Activated CD4-positive, alpha-beta T cell treated with anti-CD3 and anti-CD28 coated beads, Interleukin-2, Interleukin-4, amounts not matched to agents 100 ng/mL and 50 ng/mL, durations not matched to agents 16 hours and 8 hours (primary cell): ENCODE data around the gene DDB1.

Experiments
- DNase-seq: peaks from one replicate; pipeline ENCODE4 v3.0.0-alpha.2; 2020; ENCODE audit warnings: low spot score

The DDB1 gene

GRCh38 chr11:61294717-61295595, 37.9 kb downstream of the DDB1 start, which contains the start of gene VWCE:
Gene VWCE, minus strand, starts transcription at chr11:61295316. Its CDS starts 279 bp downstream, at chr11:61295037.
- peak; percentile 76 for DNase-seq

GRCh38 chr11:61293867-61294716, 38.8 kb downstream of the DDB1 start:
- peak; percentile 22 for DNase-seq

- no peak for DNase-seq
Observed at GRCh38 chr11:61292356-61292755, 40.5 kb downstream of the DDB1 start.

- no peak for DNase-seq
Observed at GRCh38 chr11:61290905-61291690, 41.8 kb downstream of the DDB1 start.

GRCh38 chr11:61287338-61287977, 45.4 kb downstream of the DDB1 start:
- DNase-seq: no peak

GRCh38 chr11:61283613-61284012, 49.3 kb downstream of the DDB1 start:
- no peak for DNase-seq

- DNase-seq: peak; percentile 38
Observed at GRCh38 chr11:61281581-61282250, 51.2 kb downstream of the DDB1 start.

GRCh38 chr11:61280883-61281580, 51.9 kb downstream of the DDB1 start:
- DNase-seq: no peak

- DNase-seq: no peak
Observed at GRCh38 chr11:61279934-61280659, 52.8 kb downstream of the DDB1 start.

- no peak for DNase-seq
Observed at GRCh38 chr11:61278001-61278470, 54.9 kb downstream of the DDB1 start.

- DNase-seq: no peak
Observed at GRCh38 chr11:61277186-61278000, 55.5 kb downstream of the DDB1 start.

GRCh38 chr11:61275191-61275590, 57.7 kb downstream of the DDB1 start:
- no peak for DNase-seq

GRCh38 chr11:61274084-61274483, 58.8 kb downstream of the DDB1 start:
- DNase-seq: no peak

GRCh38 chr11:61273178-61274078, 59.5 kb downstream of the DDB1 start:
- no peak for DNase-seq

GRCh38 chr11:61272731-61273130, 60.2 kb downstream of the DDB1 start:
- no peak for DNase-seq

GRCh38 chr11:61270354-61271076, 62.4 kb downstream of the DDB1 start:
- peak; percentile 84 for DNase-seq
